OCI-LY1 (cell line): ENCODE measurements around the gene SH3BP1.

ENCODE experiments used
- CTCF ChIP-seq: fragments of 200-600 bp; sonication (generic), shearing (Covaris generic); IDR thresholded peaks from 2 replicates; pipeline ENCODE4 v1.5.1; 2017; ENCODE audit warnings: mild to moderate bottlenecking, antibody characterized with exemption, low read length, moderate library complexity, mixed read lengths
- EZH2 ChIP-seq: fragments of 200-600 bp; sonication (generic), shearing (Covaris generic); IDR thresholded peaks from 2 replicates; pipeline ENCODE4 v1.8.0; 2017; ENCODE audit warnings: borderline replicate concordance, mixed run types, mild to moderate bottlenecking, antibody characterized with exemption, low read length, moderate library complexity, mixed read lengths

- TF ChIP-seq CTCF (no peak), EZH2 (no peak)
Measured at GRCh38 chr22:37633089-37633624, 6.3 kb upstream of the SH3BP1 start.
